Brain pericyte (primary cell): ENCODE data around the gene ACADL.

ENCODE experiments used
- DNase-seq: peaks from one replicate; pipeline ENCODE4 v3.0.0-alpha.2; 2012; ENCODE audit warnings: low read depth, low spot score

Gene ACADL

DNA sequence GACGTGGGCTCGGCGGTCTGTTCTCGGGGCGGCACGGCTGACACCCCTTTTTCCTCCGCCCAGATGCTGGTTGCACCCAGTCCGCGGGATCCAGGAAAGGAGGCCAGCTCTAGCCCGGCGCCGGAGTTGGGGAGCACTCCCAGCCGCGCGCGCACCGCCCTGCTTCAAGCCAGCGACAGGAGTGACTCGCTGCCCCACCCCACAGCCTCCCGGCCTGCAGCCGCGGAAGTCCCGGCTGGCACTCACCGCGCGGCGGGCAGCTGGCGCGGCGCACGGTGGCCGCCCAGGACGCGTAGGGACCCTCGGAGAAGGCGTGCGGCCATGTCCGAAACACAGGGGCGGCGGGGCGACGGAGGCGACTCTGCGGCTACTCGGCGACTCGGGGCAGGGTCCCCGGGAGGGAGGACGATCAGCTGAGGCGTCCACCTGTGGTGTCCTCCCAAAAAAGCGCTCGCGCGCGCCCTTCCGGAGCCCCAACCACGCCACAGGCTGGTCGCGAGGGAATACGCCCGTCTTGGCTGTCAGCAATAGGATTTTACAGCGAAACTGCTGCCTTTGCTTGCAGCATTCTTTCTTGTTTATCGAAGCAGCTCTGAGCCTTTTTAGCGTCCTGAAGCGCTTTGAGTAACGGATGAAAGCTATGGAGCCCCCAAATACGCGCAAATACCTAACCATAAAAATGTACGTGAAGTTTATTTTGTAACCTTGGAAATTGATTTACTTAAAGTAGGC lies at the start of gene ACADL:
Gene ACADL, minus strand, starts transcription at position 507 of the 732 bp plus-strand sequence. Its CDS starts 184 bp downstream, at position 323.
- no peak for DNase-seq

DNA sequence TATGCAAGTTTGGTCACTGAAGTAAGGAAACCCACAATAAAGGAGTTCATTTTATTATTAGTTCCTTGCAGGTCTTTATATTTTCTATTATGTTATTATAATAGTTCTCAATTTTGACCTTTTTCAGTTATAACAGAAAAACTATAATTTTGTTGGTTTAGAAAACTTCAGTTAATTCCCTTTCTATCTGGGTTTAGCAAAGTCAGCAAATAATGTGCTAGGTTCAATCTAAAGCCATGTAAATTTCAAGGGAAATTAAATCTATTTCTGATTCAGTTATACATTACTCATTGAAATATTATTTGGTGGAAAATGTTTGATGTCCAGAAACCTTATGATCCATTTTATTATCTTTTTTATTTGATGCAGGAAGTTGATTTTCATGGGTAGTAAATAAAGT lies 46.1 kb upstream of the ACADL start:
- DNase-seq: no peak

DNA sequence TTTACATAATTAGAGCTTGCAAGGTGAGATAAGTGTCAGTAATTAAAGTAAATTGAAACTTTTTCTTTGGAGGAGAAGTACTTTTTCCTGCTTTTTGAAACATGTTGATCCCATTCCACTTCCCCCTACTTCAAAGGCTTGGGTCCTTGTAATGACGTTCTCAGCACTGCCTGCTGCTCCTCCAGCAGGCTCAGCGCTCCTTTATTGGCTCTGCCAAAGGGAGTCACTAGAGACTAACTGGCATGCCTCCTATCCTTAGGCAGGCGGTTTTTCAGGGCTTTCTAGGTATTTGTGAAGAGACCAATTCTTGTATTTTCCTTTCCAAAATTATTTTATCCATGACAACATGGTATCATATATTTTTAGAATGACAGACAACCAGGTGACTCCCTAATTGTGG lies 43.9 kb upstream of the ACADL start:
- no peak for DNase-seq

DNA sequence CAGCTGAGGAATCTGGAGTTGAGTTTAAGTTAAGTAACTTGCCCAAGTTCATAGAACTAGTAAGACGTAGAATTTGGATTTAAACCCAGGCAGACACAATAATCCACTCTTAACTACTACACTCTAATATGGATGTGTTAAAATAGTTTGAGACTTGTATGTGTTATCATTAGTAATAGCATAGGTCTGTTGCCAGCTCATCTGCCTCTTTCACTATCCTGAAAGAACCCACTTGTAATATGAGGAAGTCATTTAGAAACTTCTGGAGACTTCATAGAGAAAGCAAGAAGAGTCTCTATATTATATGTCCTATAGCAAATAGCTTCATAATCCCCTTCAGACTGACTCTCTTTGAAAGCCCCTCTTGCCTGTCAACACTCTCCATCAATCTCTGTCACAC lies 43.0 kb upstream of the ACADL start:
- no peak for DNase-seq

DNA sequence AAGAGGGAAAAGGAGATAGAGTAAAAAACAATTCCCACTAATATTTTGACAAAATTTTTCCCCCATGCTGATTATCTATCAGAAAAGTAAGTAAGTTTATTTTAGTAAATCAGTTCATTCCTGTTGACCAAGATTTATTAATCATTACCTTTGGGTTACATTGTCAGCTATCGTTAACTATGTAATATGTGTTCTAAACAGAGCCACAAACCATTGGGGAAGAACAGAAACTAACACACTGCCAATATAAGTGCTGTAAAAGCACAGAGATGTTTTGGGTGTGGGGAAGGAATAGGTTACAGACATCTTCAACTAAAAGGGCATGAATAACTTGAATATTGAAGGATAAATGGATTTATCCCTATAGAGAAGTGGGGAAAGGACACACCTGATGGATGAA lies 42.5 kb upstream of the ACADL start:
- no peak for DNase-seq

DNA sequence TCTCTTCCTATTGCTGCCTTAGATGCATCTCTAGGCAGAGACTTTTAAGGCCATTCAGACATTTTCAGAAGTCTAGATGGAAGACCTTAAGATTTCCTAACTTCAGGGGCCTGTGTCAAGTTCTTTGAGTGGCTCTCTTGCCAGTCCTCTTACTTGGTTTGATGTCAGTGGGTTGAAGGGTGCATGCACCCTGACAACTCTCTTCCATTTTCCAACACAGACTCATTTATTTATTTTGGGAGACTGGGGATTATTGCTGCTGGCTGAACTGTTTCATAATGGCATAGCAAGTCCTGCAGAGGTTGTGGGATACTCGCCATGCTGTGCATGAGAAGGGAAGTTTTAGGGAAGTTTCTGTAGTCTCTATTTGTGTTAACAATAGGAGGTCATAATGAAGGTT lies 39.0 kb upstream of the ACADL start:
- DNase-seq: no peak

DNA sequence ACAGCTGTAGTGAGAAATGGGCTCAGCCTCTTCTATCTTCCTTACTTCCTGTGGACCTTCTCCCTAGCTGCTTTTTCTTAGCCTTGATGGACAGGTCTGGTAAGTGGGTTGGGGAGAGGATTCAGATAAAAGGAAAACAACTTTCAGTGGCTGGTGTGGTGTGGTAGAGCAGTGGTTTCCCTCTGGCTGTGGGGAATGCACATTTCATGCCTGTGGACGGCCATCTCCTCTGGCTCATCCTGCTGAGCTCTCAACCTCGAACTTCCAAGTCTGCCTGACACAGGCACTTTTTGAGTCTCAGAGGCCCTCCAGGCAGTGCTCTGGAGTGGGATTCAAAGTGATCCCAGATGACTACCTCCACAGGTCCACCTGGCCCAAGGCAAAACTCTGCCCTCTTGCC lies 38.6 kb upstream of the ACADL start:
- no peak for DNase-seq

DNA sequence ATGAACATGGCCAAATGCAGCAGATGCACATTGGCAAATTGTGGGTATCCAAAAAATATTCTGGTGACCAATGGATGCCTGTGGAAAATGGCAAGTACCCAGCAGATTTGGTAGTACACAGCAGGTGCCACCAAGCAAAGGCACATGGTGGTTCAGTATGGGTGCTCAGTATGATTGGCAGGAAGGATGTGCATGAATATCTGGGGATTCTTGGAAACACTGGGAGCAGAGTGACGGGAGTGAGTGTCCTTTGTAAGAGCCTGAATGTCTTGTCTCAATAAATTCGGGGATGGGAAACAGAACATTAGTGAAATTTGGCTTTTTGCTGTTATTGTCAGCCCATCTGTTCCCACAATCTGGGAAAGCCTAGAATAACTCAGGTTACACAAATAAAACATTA lies 36.8 kb upstream of the ACADL start:
- no peak for DNase-seq

DNA sequence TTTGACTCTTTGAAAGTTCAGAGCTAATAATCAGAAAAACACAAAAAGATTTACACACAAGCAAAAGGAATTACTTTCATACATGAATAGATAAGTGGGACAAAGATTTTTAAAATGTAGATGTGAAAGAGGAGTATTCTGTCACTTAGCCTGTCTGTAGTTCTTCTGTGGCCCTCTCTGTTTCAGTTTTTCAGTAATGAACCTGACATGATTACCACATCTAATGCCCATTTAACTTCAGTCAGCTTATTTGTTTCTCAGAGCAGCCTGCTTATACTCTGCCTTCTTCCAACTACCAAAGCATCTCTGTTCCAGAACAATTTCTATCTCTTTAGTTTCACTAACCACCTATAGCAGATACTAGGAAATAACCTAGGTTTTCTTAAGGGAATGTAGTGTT lies 34.4 kb upstream of the ACADL start:
- DNase-seq: no peak

DNA sequence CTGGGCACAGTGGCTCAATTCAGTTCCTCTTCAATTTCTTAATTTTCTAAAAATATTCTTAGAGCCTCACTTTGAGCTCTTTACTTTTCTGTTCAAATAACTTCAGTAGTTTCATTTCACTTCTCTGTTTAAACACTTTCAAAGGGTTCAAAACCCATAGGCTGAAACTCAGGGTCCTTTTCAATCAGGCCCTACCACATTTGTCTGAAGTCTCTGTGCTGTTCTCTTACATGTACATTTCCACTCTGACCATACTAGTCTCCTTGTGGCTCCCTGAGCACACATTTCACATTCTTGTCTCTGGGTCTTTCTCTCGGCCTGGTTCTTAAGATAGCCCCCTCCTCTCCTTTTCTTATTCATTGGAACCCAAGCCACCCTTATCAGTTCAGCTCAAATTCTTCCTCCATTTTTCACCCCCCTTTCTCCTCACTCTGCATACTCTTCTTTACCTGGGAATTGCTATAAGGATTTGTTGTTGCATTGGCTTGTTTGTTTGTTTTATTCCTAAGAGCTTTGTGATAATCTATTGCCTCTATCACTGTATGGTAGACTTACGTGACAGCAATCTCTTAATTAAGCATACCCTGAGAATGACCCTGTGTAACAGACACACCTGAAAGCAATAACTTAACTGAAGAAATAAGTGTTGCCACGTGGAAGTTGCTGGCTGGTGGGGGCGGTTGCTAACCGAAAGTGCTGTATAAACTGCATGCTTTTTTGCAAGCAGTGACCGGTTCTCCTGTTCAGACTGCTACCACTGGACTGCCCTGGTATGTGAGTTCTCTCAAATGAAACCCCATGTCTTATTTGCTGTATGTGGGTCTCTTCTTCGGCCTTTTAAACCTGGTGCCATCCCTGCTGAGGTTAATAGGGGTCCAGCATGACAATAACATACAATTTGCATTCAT lies 27.7 kb upstream of the ACADL start:
- DNase-seq: no peak

DNA sequence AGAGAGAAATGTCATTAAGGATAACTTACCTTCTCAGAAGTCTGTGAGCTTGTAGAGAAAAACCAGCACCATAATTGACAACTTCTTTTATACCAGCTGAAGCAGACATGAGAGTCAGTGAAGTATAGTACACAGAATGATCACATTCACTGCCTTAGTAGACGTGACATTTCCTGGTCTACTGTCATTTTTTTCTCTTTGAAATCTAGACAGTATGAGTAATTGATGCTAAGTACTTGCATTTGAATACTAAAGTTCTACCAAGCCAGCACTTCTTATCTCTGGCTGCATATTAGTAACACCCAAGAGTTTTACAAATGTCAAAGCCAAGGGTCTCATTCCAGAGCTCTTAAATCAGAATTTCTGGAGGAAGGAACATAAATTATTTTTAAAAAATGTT lies 25.4 kb upstream of the ACADL start:
- no peak for DNase-seq

DNA sequence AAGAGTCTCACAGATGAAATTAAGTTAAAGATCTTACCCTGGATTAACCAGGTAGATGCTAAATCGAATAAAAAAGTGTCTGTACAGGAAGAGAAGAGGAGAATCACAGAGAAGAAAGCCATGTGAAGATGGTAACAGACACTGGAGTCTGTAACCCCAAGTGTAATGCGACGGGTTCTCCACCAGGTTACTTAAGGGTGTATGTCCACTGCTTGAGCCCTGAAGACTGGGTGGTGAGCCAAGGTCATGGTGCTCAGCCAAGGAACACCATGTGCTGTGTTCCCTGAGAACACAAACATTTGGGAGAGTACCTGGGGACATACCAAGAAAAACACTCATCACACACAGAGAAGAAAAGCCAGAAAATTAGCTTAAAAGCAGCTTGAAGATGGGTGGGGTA lies 8.2 kb upstream of the ACADL start:
- DNase-seq: no peak

DNA sequence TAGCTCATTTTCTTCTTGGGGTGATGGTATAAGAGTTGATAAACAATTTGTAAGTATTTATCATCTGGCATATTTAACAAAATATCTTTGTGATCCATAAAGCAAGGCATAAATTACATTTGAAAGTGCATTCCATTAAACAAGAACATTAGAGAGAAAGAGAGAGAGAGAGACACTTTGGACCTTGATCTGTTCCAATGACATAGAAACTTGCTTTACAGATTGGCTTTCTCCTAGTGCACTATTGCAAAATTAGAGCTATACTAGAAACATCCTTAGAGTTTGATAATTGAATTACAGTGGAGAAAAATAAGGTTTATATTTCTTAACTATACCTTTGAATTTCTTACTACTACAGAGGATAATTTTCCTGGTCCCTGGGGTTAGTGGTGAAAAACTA lies 5.7 kb upstream of the ACADL start:
- DNase-seq: no peak

DNA sequence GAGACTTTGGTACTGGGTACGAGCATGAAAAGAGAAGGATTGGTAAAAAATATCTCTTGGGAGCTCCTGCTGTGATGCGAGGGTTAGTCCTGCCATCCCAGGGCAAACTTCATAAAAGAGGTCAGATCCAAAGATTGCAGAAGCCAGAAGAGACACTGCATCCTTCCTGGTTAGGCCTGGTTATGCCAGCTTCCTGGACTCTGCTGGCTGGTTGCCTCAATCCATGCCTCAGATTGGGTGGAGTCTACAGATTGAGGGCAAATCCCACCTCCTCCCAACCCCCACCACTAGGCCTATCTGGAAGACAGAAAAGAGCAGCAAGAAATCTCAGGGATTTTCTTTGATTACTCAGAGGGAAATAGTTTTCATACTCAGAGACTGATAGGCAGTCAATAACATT lies 5.3 kb upstream of the ACADL start:
- DNase-seq: no peak

DNA sequence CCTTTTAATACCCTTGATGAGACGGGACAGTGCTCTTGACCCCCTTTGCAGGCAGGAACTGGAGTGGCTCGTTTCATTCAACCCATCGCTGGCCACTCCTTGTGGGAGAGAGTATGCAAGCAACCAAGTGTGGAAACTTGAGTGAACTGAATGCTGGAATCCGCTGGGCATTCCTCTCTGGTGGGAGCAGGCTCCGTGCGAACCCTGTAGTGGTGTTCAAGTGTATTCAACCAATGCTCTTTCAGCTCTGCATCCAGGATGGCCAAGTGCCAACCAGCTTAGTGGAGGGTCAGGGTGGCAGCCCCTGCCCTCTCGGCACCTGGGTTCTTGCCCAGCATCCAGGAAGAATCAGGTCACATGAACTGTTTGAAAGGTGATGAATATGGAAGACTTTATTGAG lies 3.3 kb upstream of the ACADL start:
- no peak for DNase-seq

DNA sequence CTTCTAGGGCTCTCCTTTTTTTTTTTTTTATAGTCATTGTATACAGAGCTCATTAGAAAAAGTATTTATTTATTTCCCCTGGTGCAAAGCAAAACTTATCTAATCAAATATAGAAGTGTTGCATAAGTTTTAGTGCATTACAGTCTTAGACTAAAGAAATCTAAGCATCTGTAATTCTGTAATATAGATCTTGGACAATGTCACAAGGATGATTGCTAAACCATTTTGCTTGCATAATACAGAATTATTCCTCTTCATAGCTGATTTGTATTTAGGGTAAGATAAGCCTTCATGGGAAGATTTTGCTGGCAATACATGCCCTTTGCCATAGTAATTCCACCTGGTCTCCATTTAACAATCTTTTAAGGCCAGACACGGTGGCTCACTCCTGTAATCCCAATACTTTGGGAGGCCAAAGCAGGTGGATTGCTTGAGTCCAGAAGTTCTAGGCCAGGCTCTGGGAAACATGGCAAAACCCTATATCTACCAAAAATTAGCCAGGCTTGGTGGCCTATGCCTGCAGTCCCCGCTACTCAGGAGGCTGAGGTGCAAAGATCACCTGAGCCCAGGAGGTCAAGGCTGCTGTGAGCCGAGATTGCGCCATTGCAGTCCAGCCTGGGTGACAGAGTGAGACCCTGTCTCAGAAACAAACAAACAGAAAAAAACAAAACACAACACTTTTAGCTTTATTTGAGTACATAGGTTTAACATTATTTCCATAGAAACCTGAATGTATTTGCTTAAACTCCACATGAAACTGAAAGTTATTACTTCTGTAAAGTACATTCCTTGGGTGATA lies 2.2 kb upstream of the ACADL start:
- DNase-seq: no peak

DNA sequence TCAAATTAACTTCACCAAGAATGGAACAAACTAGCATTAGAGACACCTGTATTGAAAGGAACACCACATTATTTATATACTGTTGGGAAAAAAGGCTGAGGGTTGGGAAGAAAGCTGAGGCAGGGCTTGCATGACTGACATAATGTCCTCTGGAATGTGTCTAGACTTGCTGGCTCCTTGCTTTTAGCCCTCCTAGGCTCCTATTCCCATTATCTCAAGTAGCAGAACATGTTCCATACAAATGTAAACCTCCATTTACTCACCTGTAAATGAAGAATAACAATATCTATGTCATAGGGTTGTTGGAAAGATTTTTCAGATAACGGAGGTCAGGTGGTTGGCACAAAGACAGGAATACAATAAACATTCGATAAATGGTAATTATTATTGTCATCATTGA lies 976 bp upstream of the ACADL start:
- no peak for DNase-seq

DNA sequence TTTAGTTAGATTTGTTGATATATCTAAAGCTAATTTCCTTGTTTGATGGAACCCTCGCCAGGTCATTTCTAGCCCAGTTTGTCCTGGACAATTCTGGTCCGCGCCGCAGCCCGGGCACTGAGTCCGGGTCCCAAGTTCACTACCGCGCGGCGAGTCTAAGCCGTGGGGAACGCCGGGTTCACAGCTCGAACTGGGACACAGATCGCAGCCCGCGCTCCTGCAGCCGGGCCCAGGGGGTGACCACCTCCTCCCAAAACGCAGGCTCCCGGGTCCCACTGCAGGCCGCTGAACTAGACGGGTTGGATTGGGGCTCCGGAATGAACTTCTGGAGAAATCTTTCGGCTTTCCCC lies 681 bp downstream of the ACADL start:
- no peak for DNase-seq

DNA sequence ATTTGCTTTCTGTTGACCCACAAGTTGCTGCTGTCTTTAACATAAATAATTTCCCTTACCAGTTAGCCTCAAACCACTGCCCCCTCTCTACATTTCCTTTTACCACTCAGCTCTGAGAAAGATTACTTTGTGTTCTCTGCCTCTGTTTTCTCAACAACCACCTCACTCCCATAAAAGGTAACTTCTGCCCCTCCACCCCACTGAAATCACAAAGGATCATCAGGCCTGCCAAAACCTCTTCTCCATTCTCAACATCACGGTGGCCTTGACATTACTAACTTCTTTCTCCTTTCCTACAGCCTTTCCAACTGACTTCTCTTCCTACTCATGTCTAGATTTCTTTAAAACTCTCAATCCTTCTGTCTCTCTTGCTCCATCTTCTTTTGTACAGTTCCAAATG lies 10.1 kb downstream of the ACADL start:
- no peak for DNase-seq

DNA sequence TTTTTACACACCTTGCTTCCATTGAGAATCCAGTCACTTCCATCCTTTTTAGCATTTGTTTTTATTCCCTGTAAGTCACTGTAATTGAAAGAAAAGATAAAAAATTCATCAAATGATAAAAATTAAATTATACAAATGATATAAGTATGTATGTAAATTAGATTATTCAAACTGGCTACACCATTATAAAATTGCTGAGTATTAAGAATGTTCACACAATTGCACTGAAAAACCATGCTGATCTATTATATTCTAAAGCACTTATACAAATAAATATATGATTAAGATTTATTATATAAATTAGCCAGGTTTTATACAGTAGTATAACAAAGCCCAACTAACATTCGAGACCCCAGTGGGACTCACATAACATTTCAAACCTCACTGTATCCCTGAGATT lies 15.1 kb downstream of the ACADL start:
- no peak for DNase-seq

DNA sequence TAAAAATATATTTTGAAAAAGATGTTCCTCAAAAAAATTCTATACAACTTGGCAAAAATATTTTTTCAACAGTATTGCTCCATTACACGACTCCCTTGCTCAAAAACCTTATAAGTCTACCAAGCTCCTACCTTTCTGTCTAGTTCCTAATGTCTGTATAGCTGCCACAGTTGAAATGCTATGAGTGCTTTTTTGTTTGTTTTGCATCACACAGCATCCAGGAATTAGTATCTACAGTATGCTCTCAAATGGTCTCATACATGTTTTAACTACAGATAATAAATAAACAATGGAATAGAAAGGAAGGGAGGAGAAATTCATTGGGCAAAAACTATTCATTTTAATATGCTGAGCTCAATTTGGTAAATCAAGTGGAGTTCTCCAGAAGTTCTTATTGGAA lies 17.3 kb downstream of the ACADL start:
- no peak for DNase-seq

DNA sequence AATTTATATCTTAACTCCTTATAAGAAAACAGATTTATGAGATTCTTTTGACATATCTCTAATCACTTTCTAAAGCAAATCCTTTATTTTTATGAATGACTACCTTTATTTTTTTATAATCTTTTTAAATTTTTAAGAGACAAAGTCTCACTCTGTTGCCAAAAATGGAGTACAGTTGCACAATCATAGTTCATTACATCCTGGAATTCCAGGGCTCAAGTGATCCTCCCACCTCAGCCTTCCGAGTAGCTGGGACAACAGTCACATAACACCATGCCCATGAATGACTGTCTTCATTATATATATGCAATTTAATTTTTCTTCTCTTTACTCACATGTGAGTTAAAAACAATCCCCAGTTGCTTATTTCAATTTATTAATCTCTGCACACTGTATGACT lies 21.7 kb downstream of the ACADL start:
- DNase-seq: no peak
